Lung (tissue), 12 donors: ENCODE results near the gene MYO18B. TPM values are rescaled to one million over a fixed set of nuclear protein-coding genes. Genes with fewer than 3 reads are reported as not detected.

Experiments
- ATAC-seq: fragments of 200-7000 bp; cut with Tn5 transposase; one replicate; pipeline ENCODE4 v1.9.1; 2020; ENCODE audit warnings: moderate number of reproducible peaks; ENCODE audit not compliant: insufficient read depth, low FRiP score
- DNase-seq, 3 donors: peaks; one replicate each; pipeline ENCODE4 v3.0.0-alpha.2; 2013 to 2017
- H3K27ac ChIP-seq, 2 donors: one replicate each; pipeline ENCODE4 v1.5.1; 2013; ENCODE audit warnings: mild to moderate bottlenecking in 2 of 2, moderate library complexity in 2 of 2, control low read depth in 1 of 2, inconsistent platforms in 1 of 2, low read depth in 1 of 2, low read length in 1 of 2
- H3K27me3 ChIP-seq, 3 donors: one replicate each; pipeline ENCODE4 v1.5.1; 2013; ENCODE audit warnings: low read length in 2 of 3; ENCODE audit not compliant: control insufficient read depth in 3 of 3, insufficient read depth in 3 of 3
- H3K36me3 ChIP-seq, 4 donors: one replicate each; pipeline ENCODE4 v1.5.1; 2013; ENCODE audit warnings: low read length in 4 of 4, mild to moderate bottlenecking in 1 of 4, moderate library complexity in 1 of 4; ENCODE audit not compliant: control insufficient read depth in 4 of 4, insufficient read depth in 4 of 4
- H3K4me1 ChIP-seq, 5 donors: one replicate each; pipeline ENCODE4 v1.5.1; 2013; ENCODE audit warnings: low read length in 5 of 5, mild to moderate bottlenecking in 2 of 5, moderate library complexity in 1 of 5; ENCODE audit not compliant: control insufficient read depth in 5 of 5, insufficient read depth in 5 of 5
- H3K4me3 ChIP-seq: one replicate; pipeline ENCODE4 v1.5.1; 2013; ENCODE audit warnings: mild to moderate bottlenecking, control low read depth, moderate library complexity
- H3K9ac ChIP-seq, 2 donors: one replicate each; pipeline ENCODE4 v1.5.1; 2013; ENCODE audit warnings: low read length in 2 of 2, control low read depth in 1 of 2; ENCODE audit not compliant: insufficient read depth in 1 of 2
- H3K9me3 ChIP-seq, 4 donors: one replicate each; pipeline ENCODE4 v1.5.1; 2013; ENCODE audit warnings: low read length in 3 of 4, mild to moderate bottlenecking in 1 of 4, moderate library complexity in 1 of 4; ENCODE audit not compliant: control insufficient read depth in 4 of 4, insufficient read depth in 3 of 4
- CTCF ChIP-seq: IDR thresholded peaks from 2 replicates; pipeline ENCODE4 v1.5.1; 2012; ENCODE audit warnings: mild to moderate bottlenecking; ENCODE audit errors: control extremely low read depth, extremely low read depth
- WGBS, 2 donors: extraction: QIAGEN DNeasy Blood & Tissue Kit; methylation state at CpG; one replicate each; pipeline ENCODE4 v1.1.7; 2013; 5-methylcytosine and 5-hydroxymethylcytosine counted together
- polyA plus RNA-seq, 2 donors: library from polyadenylated mRNA; stranded (reverse); fragments of 200-250 nt; gene quantifications; one replicate each; pipeline ENCODE4 v1.2.1, GENCODE V29; 2013
- total RNA-seq, 2 donors: library from RNA; depleted of rRNA in 1 of 2; stranded (reverse); fragments of >200 nt in 1 of 2; gene quantifications; one replicate each; pipeline ENCODE4 v1.2.1, GENCODE V29; 2014 to 2021
- donor health status: control.
- donor health status: control.
- donor health status: Bipolar disorder and iron deficiency.
- donor health status: healthy.
- donor health status: DM: yes; HTN: yes; CAD: no.

MYO18B gene
- total and polyA plus RNA-seq, 4 donors, result 0.02 to 0.71 (median 0.07) TPM

GRCh38 chr22:25822344-25822743 lies 80.4 kb downstream of the MYO18B start:
- Histone ChIP-seq H3K4me1 (no peaks in the 10 kb centered on the region), H3K4me3 (no peak overlapping the region), H3K9ac (no peak overlapping the region), H3K27me3 (peaks cover 0 to 9% (median 4%) of the 10 kb centered on the region in 3 donors), H3K36me3 (peaks cover 0 to 24% (median 0%) of the 10 kb centered on the region in 4 donors), H3K27ac (no peak overlapping the region), H3K9me3 (peaks cover 0 to 4% (median 0%) of the 10 kb centered on the region in 4 donors)
- no peak for TF ChIP-seq CTCF
- DNase-seq (no peak), ATAC-seq (no peak)
- 86 to 90% methylated on average over 6 of the region's 6 CpGs for WGBS, 2 donors

DNA sequence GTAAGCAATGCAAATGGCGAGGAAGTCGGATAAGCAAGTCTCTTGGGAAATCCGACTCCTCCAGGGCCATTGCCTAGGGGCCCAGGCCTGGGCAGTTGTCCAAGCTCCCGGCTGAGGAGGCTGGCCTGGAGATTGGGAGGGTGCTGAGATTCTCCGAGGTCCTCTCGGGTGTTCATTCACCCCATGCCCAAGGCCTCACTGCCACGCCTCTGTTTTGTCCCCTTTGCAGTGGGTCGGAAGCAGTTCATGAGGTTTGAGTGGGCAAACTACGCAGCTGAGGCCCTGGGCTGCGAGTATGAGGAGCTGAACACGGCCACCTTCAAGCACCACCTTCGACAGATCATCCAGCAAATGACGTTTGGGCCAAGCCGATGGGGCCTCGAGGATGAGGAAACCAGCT lies 81.3 kb downstream of the MYO18B start:
- no peak overlapping the region for H3K9ac ChIP-seq
- ATAC-seq, result no peak
- no peak for TF ChIP-seq CTCF

GRCh38 chr22:25824828-25825423 lies 82.9 kb downstream of the MYO18B start:
- no peaks in the 10 kb centered on the region for H3K4me1 ChIP-seq
- ATAC-seq, result no peak
- no peak for DNase-seq
- H3K27ac ChIP-seq, result no peak overlapping the region
- peaks cover 0 to 15% (median 0%) of the 10 kb centered on the region in 4 donors for H3K36me3 ChIP-seq
- H3K9me3 ChIP-seq, result peaks cover 0 to 4% (median 0%) of the 10 kb centered on the region in 4 donors
- H3K9ac ChIP-seq, result no peak overlapping the region
- 66 to 76% methylated on average over 7 of the region's 7 CpGs for WGBS, 2 donors
- TF ChIP-seq CTCF, result no peak
- no peak overlapping the region for H3K4me3 ChIP-seq
- H3K27me3 ChIP-seq, result peaks cover 0 to 6% (median 4%) of the 10 kb centered on the region in 3 donors

More for the DNA sequence above, 81.3 kb downstream of the MYO18B start:
- 78 to 93% methylated on average over 15 of the region's 15 CpGs for WGBS, 2 donors
- Histone ChIP-seq H3K36me3 (peaks cover 0 to 20% (median 0%) of the 10 kb centered on the region in 4 donors), H3K27me3 (peaks cover 0 to 6% (median 4%) of the 10 kb centered on the region in 3 donors), H3K4me1 (no peaks in the 10 kb centered on the region), H3K9me3 (peaks cover 0 to 4% (median 0%) of the 10 kb centered on the region in 4 donors), H3K27ac (no peak overlapping the region), H3K4me3 (no peak overlapping the region)
- DNase-seq, result no peak
